GM18502 (cell line): ENCODE data around the gene PROSER2.
"Not testable (repeated sequence)": the region's sequence is repeated elsewhere in the genome, so short reads cannot be mapped to it uniquely, and the experiment has no call there.

Experiments used
- ATAC-seq: cut with Tn5 transposase; IDR thresholded peaks from one replicate; pipeline ENCODE4 v1.9.1; 2021; ENCODE audit warnings: mild to moderate bottlenecking; ENCODE audit not compliant: unreplicated experiment, poor library complexity

PROSER2 gene

DNA sequence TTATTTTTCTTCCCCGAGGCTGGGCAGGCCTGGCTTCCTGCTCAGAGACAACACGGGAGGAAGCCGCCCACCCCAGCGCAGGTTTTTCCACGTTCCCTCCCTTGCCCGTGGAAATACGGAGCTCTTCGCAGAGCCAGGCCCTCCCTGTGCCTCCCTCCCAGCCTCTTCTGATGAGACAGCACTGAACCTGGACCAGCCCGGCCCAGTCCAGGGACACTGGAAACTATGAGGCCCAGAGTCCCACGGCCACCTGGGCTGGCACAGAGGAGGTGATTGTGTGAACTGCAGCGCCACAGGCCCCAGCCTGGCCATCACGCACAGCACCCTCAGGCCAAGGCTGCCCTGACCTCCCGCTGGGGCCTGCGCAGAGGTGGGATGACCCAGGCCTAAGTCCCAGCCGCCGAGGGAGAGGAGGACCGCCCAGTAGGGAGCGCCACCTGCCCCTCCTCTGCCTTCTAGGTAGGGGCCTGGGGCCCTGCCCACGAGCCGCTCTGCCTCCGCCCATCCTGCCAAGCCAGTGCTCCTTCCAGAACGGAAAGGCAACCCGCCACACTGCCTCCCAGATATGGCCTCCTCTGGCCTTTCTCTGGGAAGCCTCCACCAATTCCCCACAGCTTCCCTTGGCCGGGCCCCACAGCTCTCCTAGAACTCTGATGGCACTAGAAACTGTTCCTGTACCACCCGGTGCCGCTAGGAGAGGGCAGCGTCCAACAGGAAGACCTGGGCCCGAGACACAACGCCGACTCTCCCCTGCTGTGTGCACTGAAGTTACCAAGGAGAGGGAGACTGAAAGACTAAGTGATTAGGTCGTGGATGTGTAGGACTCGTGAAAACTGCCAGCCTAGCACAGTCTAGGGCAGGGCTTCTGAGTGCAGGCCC is 57.2 kb downstream of the PROSER2 start:
- no peak for ATAC-seq

DNA sequence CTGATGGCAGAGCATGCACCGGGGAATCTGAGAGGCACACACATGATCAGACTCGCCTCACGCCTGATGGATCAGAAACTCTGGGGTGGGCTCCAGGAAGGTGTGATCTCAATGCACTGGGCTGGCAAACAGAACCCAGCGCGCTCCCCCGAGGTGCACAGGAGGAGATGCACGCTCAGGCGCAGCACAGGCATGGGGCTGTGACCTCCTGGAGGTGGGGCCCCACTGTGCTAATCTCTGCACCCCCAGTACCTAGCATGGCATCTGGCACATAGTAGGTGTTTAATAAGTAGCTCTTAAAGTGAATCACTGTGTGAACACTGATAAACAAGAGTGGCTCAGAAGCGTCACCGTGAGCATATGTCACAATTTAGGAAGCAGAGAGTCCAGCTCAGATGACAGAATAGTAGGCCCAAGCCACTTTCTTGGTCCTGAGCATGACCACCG is 57.9 kb downstream of the PROSER2 start:
- no peak for ATAC-seq

DNA sequence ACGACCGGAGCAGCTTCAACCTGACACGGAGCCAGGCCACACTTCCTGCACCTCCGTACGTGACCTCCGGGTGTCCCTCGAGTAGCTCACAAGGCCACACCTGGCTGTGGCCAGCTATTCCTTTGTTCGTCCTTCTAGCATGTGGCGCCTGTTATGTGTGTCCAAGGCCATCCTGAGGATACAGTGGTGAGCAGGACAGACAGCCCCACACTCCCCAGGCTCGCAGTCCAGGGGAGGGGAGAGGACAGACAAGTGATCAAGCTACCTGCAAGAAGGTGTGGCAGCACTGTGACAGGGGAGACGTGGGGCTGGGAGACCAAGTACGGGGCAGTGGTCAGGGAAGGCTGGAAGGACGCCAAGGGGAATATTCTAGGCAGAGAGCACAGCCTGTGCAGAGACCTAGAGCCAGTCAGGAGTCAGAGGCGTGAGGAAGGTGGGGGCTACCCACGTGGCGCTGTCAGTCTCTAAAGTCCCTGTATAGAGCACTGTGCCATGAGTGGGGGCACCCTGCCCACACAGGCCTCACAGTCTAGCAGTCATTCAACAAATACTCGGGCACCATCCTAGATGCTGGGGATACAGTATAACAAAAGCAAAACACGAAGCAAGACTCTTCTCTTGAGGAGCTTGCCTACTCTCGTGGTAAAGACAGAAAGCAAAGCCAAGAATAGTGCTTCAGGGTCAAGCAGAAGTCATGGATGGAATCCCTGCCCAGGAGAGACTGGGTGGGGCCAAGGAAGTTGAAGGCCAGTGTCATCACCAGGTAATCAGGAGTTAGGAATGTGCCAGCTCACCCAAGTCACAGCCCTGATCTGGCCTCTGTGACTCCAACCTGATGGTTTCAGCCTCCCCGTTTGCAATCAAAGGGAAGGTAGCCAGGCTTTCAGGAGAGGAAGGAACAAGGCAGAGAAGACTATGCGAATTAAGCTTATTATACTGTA is 58.6 kb downstream of the PROSER2 start:
- no peak for ATAC-seq

DNA sequence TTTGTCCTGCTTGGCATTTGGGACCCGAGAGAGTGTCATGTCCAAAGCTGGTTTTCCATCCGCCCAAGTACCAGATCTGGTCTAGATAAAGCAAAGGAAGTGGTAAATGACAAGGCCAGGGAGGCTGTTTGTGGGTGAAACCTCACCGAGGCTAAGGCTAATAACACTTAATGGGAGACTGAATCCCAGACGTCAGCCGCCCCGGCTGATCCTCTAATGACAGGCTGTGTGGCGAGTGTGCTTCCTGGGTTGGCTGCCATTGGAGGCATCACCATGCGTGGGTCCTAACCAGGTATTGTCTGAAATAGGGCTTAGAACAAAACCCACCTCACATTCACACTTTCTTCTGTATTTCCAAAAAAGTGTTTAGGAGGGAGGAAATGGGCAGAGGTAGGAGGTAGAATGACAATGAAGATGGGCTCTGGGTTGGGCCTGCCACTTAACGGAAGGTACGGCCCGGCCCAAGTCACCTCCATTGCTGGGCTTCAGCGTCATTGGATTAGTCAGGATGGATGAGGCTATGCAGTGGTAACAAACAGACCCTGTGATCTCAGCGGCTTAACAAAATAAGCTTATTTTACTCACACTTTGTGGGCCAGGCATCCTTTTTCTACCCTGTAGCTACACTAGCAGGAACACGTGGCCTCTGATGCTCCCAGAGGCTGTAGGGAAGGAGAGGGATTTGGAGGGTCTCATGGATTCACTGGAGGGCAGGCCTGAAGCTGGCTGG is 59.7 kb downstream of the PROSER2 start:
- no peak for ATAC-seq

DNA sequence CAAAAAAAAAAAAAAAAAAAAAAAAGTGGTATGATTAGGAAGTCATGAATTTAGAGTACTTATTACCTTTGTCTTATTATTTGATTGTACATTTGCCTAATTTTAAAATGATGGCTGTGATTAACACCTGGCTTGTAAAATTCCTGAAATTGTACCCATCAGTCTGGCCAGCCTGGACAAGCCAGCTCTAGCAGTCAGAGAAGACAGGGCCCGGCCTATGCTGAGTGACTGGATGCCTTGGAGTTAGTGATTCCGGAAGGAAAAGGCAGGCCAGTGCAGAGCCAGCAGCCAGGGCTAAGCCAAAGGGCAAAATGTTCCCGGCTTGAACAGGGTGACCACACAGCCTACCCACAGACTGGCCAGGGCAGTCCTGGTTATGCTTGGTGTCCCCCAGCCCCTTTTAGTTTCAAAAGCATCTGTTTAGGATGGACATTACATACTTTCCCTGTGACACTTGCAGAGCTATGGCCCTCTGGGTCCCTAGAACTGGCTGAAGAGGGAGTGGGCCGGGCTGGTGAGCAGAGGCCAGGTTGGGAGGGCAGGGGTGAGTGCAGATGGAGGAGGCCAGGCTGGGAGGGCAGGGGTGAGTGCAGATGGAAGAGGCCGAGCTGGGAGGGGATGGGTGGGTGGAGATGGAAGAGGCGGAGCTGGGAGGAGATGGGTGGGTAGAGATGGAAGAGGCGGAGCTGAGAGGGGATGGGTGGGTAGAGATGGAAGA is 61.7 kb downstream of the PROSER2 start:
- ATAC-seq, result no peak

DNA sequence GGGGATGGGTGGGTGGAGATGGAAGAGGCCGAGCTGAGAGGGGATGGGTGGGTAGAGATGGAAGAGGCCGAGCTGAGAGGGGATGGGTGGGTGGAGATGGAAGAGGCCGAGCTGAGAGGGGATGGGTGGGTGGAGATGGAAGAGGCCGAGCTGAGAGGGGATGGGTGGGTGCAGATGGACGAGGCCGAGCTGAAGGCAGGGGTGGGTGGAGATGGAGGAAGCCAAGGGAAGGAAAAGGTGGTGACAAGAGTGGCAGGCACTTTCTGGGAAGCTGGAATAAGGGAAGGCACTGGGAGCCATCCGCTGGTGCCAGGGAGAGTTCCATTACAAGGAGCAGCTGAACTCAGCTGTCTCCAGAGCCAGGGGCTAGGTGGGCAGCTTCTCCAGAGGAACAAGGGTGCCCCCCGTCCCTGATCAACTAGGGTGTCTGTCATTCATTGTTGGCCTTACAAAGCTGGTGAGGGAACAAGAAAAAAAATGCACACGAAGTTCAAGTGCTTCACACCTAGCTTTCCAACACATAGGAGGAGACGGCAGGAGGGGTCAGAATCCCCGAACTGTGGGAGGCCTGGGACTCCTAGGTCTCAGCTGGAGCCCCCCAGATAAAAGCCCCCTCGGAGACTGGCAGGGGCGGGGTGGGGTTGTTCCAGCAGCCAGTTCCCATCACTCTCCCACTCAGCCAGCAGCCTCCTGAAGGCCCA is 62.4 kb downstream of the PROSER2 start:
- no peak for ATAC-seq

DNA sequence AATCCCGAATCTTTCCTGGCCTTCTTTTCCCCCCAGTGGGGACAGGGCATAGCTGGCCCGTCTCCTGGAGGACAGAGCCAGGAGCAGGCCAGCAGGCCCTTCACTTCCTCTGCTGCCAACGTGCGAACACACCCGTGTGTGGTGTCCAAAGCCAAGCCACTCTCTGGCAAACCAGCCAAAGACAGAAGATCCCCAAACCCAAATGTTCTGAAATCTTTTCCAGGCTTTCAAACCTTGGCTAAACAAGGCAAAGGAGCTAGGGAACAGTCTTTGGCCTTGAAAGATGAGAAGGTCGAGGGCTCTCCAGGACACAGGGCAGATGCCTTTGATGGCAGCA is 63.0 kb downstream of the PROSER2 start:
- ATAC-seq, result no peak

DNA sequence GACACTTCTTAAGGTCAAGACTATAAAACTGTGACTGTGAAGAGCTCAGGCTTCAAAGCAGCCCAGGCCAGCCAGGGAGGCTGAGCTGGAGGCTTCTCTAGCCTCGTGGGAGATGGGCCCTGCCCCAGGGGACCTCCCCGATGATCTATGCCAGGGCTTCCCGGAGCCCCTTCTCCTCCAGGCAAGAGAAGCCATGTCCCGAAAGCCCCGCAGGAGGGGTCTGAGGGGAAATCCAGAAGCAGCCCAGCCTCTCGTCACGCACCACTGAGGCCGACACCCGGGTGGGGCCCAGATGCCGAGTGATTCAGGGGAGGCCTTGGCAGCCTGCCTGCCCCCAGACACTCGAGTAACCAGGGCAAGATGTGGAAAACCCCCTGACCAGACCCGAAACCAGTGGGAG is 63.7 kb downstream of the PROSER2 start:
- ATAC-seq, result peak; percentile 69

DNA sequence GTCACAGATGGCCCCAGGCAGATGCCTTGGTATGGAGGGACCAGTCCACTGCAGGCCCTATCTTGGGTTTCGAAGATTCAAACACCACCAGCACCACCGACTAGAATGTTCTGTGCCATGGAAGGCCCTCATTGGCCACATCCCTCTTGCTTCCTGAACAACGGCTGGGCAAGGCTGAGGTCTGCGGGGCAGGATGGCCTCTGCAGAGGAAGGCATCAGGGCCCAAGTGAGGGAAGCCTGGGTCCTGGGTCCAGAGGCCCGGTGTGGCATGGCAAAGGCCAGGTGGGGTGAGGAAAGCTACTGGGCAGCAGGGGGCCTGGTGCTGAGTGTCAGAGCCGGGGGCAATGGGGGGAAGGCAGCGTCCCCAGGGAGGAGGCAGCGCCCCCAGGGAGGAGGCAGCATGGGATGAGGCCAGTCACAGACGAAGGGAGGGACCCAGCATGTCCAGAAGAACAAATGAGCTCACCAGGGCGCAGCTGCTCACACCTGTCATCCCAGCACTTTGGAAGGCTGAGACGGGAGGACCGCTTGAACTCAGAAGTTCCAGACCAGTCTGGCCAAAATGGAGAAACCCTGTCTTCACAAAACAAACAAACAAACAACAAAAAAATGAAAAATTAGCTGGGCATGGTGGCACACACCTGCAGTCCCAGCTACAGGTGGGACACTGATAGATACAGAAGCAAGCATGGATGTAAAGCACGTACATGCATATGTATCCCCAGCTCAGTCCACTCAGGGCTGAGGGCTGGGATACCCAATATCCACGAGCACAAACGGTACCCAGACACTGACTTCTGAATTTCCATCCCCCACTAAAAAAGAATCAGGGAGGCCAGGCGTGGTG is 64.4 kb downstream of the PROSER2 start:
- ATAC-seq, result no peak

DNA sequence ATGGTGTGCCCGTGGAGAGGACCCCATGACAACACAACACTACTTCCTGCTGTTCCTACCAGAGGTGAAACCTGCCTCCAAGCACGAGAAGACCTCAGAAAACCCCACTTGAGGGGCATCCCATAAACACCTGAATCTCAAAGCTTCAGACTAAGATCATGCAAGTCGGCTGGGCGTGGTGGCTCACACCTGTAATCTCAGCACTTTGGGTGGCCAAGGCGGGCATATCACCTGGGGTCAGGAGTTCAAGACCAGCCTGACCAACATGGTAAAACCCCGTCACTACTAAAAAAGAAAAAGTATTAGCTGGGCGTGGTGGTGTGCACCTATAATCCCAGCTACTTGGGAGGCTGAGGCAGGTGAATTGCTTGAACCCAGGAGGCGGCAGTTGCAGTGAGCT is 66.1 kb downstream of the PROSER2 start:
- ATAC-seq, result not testable (repeated sequence)

DNA sequence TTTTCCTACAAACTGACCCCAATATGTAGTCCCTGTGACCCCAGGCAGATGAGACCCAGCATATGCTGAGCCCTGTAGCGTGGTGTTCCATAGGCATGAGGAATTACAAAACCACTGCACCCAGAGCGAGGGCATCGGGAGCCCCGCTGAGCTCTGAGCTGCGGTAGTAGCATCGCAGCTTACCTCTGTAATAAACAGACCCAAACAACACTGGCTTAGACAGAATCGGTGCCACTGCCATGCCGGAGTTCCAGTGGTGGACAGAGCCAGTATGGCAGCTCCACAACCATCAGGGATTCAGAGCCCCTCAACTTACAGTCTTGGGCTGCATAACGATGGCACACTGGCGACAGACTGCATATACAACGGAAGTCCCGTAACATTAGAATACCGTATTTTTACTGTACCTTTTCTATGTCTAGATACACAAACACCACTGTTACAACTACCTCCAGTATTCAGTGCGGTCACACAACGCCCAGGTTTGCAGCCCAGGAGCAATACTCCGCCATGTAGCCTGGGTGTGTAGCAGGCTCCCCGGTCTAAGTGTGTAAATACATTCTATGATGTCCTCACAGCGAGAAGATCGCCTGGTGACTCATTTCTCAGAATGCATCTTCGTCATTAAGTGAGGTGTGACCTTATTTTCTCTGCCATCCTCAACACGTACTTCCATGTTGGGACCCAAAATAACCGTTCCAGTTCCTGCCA is 68.8 kb downstream of the PROSER2 start:
- no peak for ATAC-seq

DNA sequence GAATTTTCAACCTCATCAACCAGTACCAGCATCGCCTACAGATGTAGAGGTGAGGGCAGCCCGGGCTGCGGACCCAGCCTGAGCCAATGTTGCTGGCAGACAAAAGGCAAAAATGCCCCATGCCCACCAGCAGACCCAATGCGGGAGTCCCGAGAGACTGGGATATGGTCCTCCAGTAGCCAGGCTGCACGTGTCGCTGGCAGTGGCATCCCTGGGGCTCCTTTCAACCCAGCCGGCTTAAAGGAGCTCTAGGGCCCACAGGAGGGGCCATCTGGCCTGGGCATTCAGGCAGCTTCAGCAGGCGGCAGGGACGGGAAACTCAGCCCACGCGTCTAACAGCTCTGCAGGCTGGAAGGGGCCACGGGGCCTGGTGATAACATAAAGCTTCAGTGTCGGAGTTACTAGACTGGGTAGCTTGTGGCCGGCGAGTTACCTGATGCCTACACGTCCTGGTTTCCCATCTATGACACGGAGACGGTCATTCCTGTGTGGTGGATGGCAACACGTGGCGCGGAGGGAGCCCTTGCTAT is 70.7 kb downstream of the PROSER2 start:
- ATAC-seq, result no peak

DNA sequence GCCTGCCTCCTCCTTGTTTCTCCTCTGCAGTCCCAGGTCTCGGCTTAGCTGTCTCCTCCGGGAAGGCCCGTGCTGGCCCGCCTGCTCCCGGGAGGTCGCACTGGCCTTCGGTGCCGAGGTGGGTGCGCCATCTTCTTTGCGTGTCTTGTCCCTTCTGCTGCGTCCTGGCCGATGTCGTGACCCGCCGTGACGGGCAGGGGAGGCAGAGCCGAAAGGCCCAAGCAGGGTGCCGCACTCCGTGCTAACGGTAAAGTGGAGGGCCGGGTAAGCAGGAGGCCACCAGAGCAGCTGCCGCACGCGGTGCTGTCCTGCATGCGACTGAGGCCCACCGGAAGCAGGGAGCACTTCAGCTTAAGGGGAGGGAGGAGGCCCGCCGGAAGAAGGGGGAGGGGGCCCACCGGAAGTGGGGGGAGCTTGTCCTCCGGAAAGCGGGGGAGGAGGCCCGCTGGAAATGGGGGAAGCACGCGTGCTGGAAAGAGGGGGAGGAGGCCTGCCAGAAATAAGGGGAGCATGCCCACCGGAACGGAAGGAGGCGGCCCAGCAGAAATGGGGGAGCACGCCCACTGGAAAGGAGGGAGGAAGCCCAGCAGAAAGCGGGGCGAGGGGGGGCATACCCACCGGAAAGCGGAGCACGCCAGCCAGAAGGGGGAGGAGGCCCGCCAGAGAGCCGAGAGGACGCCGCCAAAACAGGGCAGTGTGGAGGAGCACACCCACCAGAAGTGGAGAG is 71.4 kb downstream of the PROSER2 start:
- ATAC-seq, result no peak

DNA sequence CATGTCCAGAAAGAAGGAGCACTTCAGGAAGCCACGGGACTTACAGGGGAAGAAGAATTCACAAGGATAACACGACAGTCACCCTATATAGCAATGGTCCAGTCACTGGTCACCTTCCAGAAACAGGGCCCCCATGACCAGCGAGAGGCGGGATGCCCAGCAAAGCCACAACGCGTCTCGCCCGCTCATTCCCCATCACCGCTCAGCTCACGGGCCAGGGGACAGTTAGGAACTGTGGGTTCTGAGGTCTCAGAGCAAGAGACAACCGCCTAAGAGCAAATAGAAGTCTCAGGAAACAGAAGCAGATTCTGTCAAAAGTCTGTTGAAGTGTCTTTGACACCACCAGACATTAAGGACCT is 71.9 kb downstream of the PROSER2 start:
- ATAC-seq, result no peak

DNA sequence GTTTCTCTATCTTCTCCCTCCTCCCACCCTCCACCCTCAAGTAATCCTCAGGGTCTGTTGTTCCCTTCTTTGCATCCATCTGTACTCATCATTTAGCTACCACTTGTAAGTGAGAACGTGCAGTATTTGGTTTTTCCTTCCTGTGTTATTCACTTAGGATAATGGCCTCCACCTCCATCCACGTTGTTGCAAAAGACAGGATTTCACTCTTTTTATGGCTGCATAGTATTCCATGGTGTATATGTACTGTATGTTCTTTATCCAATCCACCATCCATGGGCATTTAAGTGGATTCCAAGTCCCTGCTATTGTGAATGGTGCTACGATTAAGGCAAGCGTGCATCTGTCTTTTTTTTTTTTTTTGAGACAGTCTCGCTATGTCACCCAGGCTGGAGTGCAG is 72.4 kb downstream of the PROSER2 start:
- no peak for ATAC-seq

DNA sequence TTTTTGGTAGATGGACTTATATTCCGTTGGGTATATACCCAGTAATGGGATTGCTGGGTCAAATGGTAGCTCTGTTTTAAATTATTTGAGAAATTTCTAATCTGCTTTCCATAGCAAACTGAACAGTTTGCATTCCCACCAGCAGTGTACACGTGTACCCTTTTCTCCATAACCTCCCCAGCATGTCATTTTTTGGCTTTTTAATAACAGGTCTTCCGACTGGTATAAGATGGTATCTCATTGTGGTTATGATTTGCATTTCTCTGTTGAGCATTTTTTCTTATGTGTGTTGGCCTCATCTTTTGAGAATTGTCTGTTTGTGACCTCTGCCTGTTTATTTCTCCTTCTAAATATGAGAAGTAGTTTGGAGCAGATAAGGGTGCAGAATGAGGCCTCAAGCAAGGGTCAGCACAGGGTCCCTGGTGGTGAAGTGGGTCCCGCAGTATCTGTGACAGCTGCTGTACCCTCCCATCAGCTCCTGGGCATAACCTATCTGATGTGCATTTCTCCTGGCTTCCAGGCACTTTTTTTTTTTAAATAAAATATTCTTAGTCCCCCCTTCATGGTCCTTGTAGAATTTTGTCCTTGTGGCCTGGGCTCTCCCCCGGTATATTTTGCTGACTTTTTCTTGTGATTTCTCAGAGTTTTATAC is 73.5 kb downstream of the PROSER2 start:
- ATAC-seq, result no peak

DNA sequence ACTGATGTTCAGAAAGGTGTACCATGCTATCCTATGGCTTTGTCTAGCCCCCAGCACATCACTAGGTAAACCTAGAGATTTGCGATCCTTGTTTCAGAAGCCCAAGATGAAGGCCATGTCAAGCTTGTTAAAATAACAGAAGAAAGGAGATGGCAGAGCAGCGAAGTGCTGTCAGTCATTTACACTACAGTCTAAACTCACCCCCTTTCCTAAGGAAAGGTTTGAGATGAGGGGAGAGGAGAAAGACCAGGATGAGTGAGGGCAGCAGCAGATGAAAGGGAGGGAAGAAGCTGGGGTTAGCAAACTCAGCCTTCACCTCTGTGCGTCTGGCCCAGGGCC is 74.8 kb downstream of the PROSER2 start:
- ATAC-seq, result no peak
